H1 (cell line): Measurements from ENCODE around the gene ICAM2. TPM values are rescaled to one million over a fixed set of nuclear protein-coding genes. Genes with fewer than 3 reads are reported as not detected.

Experiments
- CTCF ChIA-PET: fragments of 300-600 bp; sonication (Branson Sonifier 250); formaldehyde crosslinking; loops from one replicate; lab custom pipeline; 2021; ENCODE audit not compliant: partially characterized antibody; lab: Charles Lee
- POLR2A ChIA-PET: fragments of 300-600 bp; sonication (Branson Sonifier 250); formaldehyde crosslinking; loops from one replicate; lab custom pipeline; 2021; ENCODE audit warnings: inconsistent platforms; ENCODE audit not compliant: partially characterized antibody; lab: Charles Lee
- DNase-seq, 2 experiments: peaks; one replicate each; pipeline versions ENCODE4 v3.0.0 to v3.0.0-alpha.2; 2010 to 2022; ENCODE audit warnings: low spot score in 2 of 2, low read depth in 1 of 2, mixed read lengths in 1 of 2
- FAIRE-seq: peaks from 2 replicates; lab custom pipeline; 2011; peaks lifted over from hg19 to GRCh38; lab: Jason Lieb, UNC
- H2AFZ ChIP-seq: 2 replicates; pipeline ENCODE4 v1.8.1; 2012; ENCODE audit warnings: low read length, inconsistent platforms
- H2AK5ac ChIP-seq: 2 replicates; pipeline ENCODE4 v1.6.1; 2013; ENCODE audit warnings: low read depth, low read length
- H2BK120ac ChIP-seq: replicated peaks from 2 replicates; pipeline ENCODE3; 2013; ENCODE audit warnings: low read depth, low read length, inconsistent platforms
- H2BK12ac ChIP-seq: 2 replicates; pipeline ENCODE4 v1.6.1; 2013; ENCODE audit warnings: low read depth, low read length
- H2BK15ac ChIP-seq: 2 replicates; pipeline ENCODE4 v1.6.1; 2013; ENCODE audit warnings: low read length
- H2BK20ac ChIP-seq: 2 replicates; pipeline ENCODE4 v1.6.1; 2013; ENCODE audit warnings: low read length
- H2BK5ac ChIP-seq: 2 replicates; pipeline ENCODE4 v1.6.1; 2013; ENCODE audit warnings: low read depth, low read length
- H3K14ac ChIP-seq: 2 replicates; pipeline ENCODE4 v1.6.1; 2013; ENCODE audit warnings: inconsistent platforms; ENCODE audit not compliant: insufficient read length
- H3K18ac ChIP-seq: 2 replicates; pipeline ENCODE4 v1.6.1; 2013; ENCODE audit warnings: low read length; ENCODE audit errors: extremely low read depth
- H3K23ac ChIP-seq: 2 replicates; pipeline ENCODE4 v1.6.1; 2013; ENCODE audit warnings: inconsistent platforms; ENCODE audit not compliant: insufficient read length
- H3K23me2 ChIP-seq: 2 replicates; pipeline ENCODE4 v1.6.1; 2013; ENCODE audit warnings: low read depth, low read length
- H3K27ac ChIP-seq: 2 replicates; pipeline ENCODE4 v1.6.1; 2011; ENCODE audit warnings: low read depth, low read length, inconsistent platforms
- H3K27me3 ChIP-seq, 4 experiments: replicated peaks in 1 of 4; 1 replicate in 1 of 4; 2 replicates in 3 of 4; pipeline versions ENCODE4 v1.6.1 to v1.8.1; 2011 to 2013; ENCODE audit warnings: low read length in 3 of 4, mild to moderate bottlenecking in 3 of 4, inconsistent platforms in 2 of 4, mixed read lengths in 2 of 4, moderate library complexity in 1 of 4; ENCODE audit not compliant: control insufficient read depth in 3 of 4, insufficient read depth in 3 of 4; ENCODE audit errors: extremely low read depth in 1 of 4
- H3K36me3 ChIP-seq, 4 experiments: 2 replicates each; pipeline versions ENCODE4 v1.6.1 to v1.8.1; 2011 to 2013; ENCODE audit warnings: mild to moderate bottlenecking in 4 of 4, low read length in 3 of 4, moderate library complexity in 2 of 4, control low read depth in 1 of 4, inconsistent platforms in 1 of 4; ENCODE audit not compliant: insufficient read depth in 4 of 4, control insufficient read depth in 2 of 4
- H3K4ac ChIP-seq: replicated peaks from 2 replicates; pipeline ENCODE3; 2013; ENCODE audit warnings: low read length, low read depth, mixed read lengths, inconsistent platforms; ENCODE audit not compliant: insufficient read length
- H3K4me1 ChIP-seq, 4 experiments: replicated peaks in 1 of 4; 1 replicate in 1 of 4; 2 replicates in 3 of 4; pipeline versions ENCODE4 v1.6.1 to v1.8.1; 2011 to 2013; ENCODE audit warnings: low read length in 3 of 4, inconsistent platforms in 2 of 4, mixed read lengths in 1 of 4; ENCODE audit not compliant: insufficient read depth in 4 of 4, control insufficient read depth in 3 of 4
- H3K4me2 ChIP-seq, 2 experiments: 2 replicates each; pipeline versions ENCODE4 v1.6.1 to v1.8.1; 2011 to 2013; ENCODE audit warnings: low read depth in 2 of 2, low read length in 2 of 2, control low read depth in 1 of 2, inconsistent platforms in 1 of 2, mild to moderate bottlenecking in 1 of 2; ENCODE audit not compliant: insufficient read depth in 1 of 2
- H3K4me3 ChIP-seq, 4 experiments: fragments of 200-600, 300-600 bp in 1 of 4; sonication (generic), shearing (Covaris generic), sonication (Bioruptor Twin) in 1 of 4; 2 replicates each; pipeline versions ENCODE4 v1.5.1 to v1.8.1; 2011 to 2016; ENCODE audit warnings: low read length in 4 of 4, low read depth in 3 of 4, control low read depth in 2 of 4, inconsistent platforms in 2 of 4, mild to moderate bottlenecking in 2 of 4, mixed read lengths in 1 of 4, moderate library complexity in 1 of 4; ENCODE audit not compliant: insufficient read depth in 2 of 4; ENCODE audit errors: extremely low read depth in 1 of 4
- H3K56ac ChIP-seq: replicated peaks from 2 replicates; pipeline ENCODE3; 2013; ENCODE audit warnings: low read depth, mild to moderate bottlenecking, mixed read lengths, low read length, inconsistent platforms; ENCODE audit not compliant: insufficient read length
- H3K79me1 ChIP-seq: 2 replicates; pipeline ENCODE4 v1.6.1; 2013; ENCODE audit warnings: low read depth, low read length, control low read depth
- H3K79me2 ChIP-seq, 2 experiments: 2 replicates each; pipeline versions ENCODE4 v1.6.1 to v1.8.1; 2012 to 2013; ENCODE audit warnings: low read length in 2 of 2, mild to moderate bottlenecking in 2 of 2, inconsistent platforms in 1 of 2; ENCODE audit not compliant: insufficient read depth in 2 of 2, control insufficient read depth in 1 of 2
- H3K9ac ChIP-seq, 4 experiments: replicated peaks in 1 of 4; 1 replicate in 1 of 4; 2 replicates in 3 of 4; pipeline versions ENCODE4 v1.6.1 to v1.8.1; 2011 to 2013; ENCODE audit warnings: low read depth in 3 of 4, low read length in 3 of 4, control low read depth in 2 of 4, mild to moderate bottlenecking in 2 of 4, moderate library complexity in 2 of 4, inconsistent platforms in 1 of 4; ENCODE audit errors: extremely low read depth in 1 of 4
- H3K9me3 ChIP-seq, 2 experiments: 2 replicates each; pipeline versions ENCODE4 v1.6.1 to v1.8.1; 2012 to 2013; ENCODE audit warnings: mild to moderate bottlenecking in 2 of 2, moderate library complexity in 2 of 2, control low read depth in 1 of 2, inconsistent platforms in 1 of 2, low read depth in 1 of 2, low read length in 1 of 2, mixed read lengths in 1 of 2; ENCODE audit not compliant: insufficient read depth in 2 of 2
- H4K20me1 ChIP-seq, 2 experiments: replicated peaks in 1 of 2; 2 replicates each; pipeline versions ENCODE3 to v1.8.1; 2011 to 2013; ENCODE audit warnings: inconsistent platforms in 2 of 2, low read length in 2 of 2, mild to moderate bottlenecking in 1 of 2; ENCODE audit not compliant: insufficient read depth in 2 of 2, control insufficient read depth in 1 of 2
- H4K5ac ChIP-seq: 2 replicates; pipeline ENCODE4 v1.6.1; 2013; ENCODE audit warnings: low read length, low read depth, mixed read lengths, inconsistent platforms; ENCODE audit not compliant: insufficient read length
- H4K8ac ChIP-seq: 2 replicates; pipeline ENCODE4 v1.8.0; 2013; ENCODE audit warnings: mild to moderate bottlenecking, moderate library complexity, low read length, inconsistent platforms; ENCODE audit not compliant: insufficient read depth; ENCODE audit errors: extremely low read depth
- H4K91ac ChIP-seq: replicated peaks from 2 replicates; pipeline ENCODE3; 2013; ENCODE audit warnings: low read length, mixed read lengths, inconsistent platforms; ENCODE audit not compliant: insufficient read length
- FOSL1 ChIP-seq: IDR thresholded peaks from 2 replicates; pipeline ENCODE4 v1.6.1; 2011; ENCODE audit warnings: mild to moderate bottlenecking, low read depth, low read length, moderate library complexity; ENCODE audit not compliant: insufficient read depth
- HDAC2 ChIP-seq, 2 experiments: fragments of 300-600 bp in 1 of 2; sonication (generic) in 1 of 2; IDR thresholded peaks; 2 replicates each; pipeline ENCODE4 v1.6.1; 2011 to 2012; ENCODE audit warnings: low read depth in 2 of 2, low read length in 2 of 2, mild to moderate bottlenecking in 2 of 2, moderate library complexity in 2 of 2, borderline replicate concordance in 1 of 2, inconsistent platforms in 1 of 2
- SP4 ChIP-seq: IDR thresholded peaks from 2 replicates; pipeline ENCODE4 v1.6.1; 2012; ENCODE audit warnings: low read length, inconsistent platforms
- TAF1 ChIP-seq: IDR thresholded peaks from 2 replicates; pipeline ENCODE4 v1.6.1; 2011; ENCODE audit warnings: mild to moderate bottlenecking, low read depth, low read length
- TBP ChIP-seq: IDR thresholded peaks from 2 replicates; pipeline ENCODE4 v1.6.1; 2011; ENCODE audit warnings: low read depth, low read length, improper control_type of control experiment
- WGBS, 2 experiments: shearing (Covaris generic) in 1 of 2; methylation state at CpG; one replicate each; pipeline versions ENCODE4 v1.1.6 to v1.1.7; 2013 to 2015; ENCODE audit warnings: low lambda C conversion rate in 2 of 2, mixed read lengths in 2 of 2, inconsistent platforms in 1 of 2, low coverage in 1 of 2, missing lambda C conversion rate in 1 of 2; ENCODE audit not compliant: insufficient replicate concordance in 2 of 2, insufficient coverage in 1 of 2, insufficient read length in 1 of 2; ENCODE audit errors: extremely low coverage in 1 of 2, missing lambda C conversion rate in 1 of 2; 5-methylcytosine and 5-hydroxymethylcytosine counted together
- polyA plus RNA-seq, 7 experiments: library from polyadenylated mRNA; depleted of rRNA in 3 of 7; stranded (reverse) in 5 of 7; unstranded in 2 of 7; fragments of >200 nt in 5 of 7; fragments of 200-250 nt in 2 of 7; gene quantifications; 1 replicate in 5 of 7; 2 replicates in 1 of 7; 4 replicates in 1 of 7; pipeline versions ENCODE4 v1.2.1 to v1.2.3, GENCODE V29; 2011 to 2013; ENCODE audit warnings: missing spikeins in 2 of 7, mixed read lengths in 2 of 7
- total RNA-seq: library from RNA; stranded (reverse); fragmentation: NEBNext Ultra II Directional; extraction: Animal tissue kit (Norgen Biotek cat#: 25700); gene quantifications from 2 replicates; pipeline ENCODE4 v1.2.1, GENCODE V29; 2021
- TF ChIP-seq, protein P1 (sequence below): IDR thresholded peaks from 2 replicates; pipeline ENCODE4 v1.6.1; 2012; ENCODE audit warnings: low read length, inconsistent platforms
- TF ChIP-seq, protein P2 (sequence below): IDR thresholded peaks from 2 replicates; pipeline ENCODE4 v1.6.1; 2012; ENCODE audit warnings: inconsistent platforms

Gene ICAM2
- total and polyA plus RNA-seq, 2 of the 8 experiments (the other 6 are each of a cell fraction or from before 2014, with no cell fraction given), result 0.45 to 0.63 TPM

- H2AK5ac ChIP-seq, result no peak overlapping the region
- peak overlapping the region; percentile 79 to 97 for H3K4me2 ChIP-seq
- H3K14ac ChIP-seq, result peak overlapping the region; percentile 1
- no peaks in the 10 kb centered on the region; a peak in 1 of 8 replicates for H3K36me3 ChIP-seq
- H3K9me3 ChIP-seq, result no peaks in the 10 kb centered on the region
- H3K79me1 ChIP-seq, result 0 out of 2 replicates have a peak, but pooled peaks cover 2% of the 10 kb centered on the region
- no peaks in the 10 kb centered on the region for H3K79me2 ChIP-seq
- peak overlapping the region; percentile 95 for H3K18ac ChIP-seq
- peak overlapping the region; percentile 75 for H2AFZ ChIP-seq
- ChIA-PET POLR2A (interaction anchor here (0.6 to 3.3 kb wide), 10 partner anchors 10 to 1323 kb away, joined by 3 to 19 read pairs (median 4); partner anchors contain the start of gene ERN1), CTCF (interaction anchor here (0.7 to 14.4 kb wide), 9 partner anchors 8 to 171 kb away, joined by 3 to 270 read pairs (median 5); partner anchors contain the start of genes CD79B, CSHL1 and GH1)
- H2BK20ac ChIP-seq, result 0 out of 2 replicates have a peak overlapping the region, but pooled peaks have one; percentile 21
- peak overlapping the region; percentile 37; the same call in 1 of the 2 replicates for H3K27ac ChIP-seq
- H3K4ac ChIP-seq, result peak overlapping the region; percentile 92
- no peak overlapping the region for H3K56ac ChIP-seq
- WGBS, 2 experiments, result 25% methylated on average over 12 of the region's 37 CpGs; no CpG with 5 or more reads in 1 of the 2 experiments
- DNase-seq, result peak; percentile 100
- H2BK120ac ChIP-seq, result peak overlapping the region; percentile 1
- H3K23ac ChIP-seq, result no peak overlapping the region
- peak; percentile 70 for FAIRE-seq
- H3K4me1 ChIP-seq, result peaks cover 0 to 20% (median 9%) of the 10 kb centered on the region in 4 experiments; a peak in 6 of 7 replicates
- H4K20me1 ChIP-seq, result peaks cover 0 to 4% of the 10 kb centered on the region in 2 experiments
- H2BK5ac ChIP-seq, result peak overlapping the region; percentile 91
- peak overlapping the region; percentile 76; the same call in 1 of the 2 replicates for H2BK12ac ChIP-seq
- peak overlapping the region; percentile 69 for H4K5ac ChIP-seq
- peak overlapping the region; percentile 29 to 62 (median 50); a peak in 7 of 8 replicates for H3K4me3 ChIP-seq
- H3K23me2 ChIP-seq, result peaks cover 8% of the 10 kb centered on the region
- peak overlapping the region; percentile 97 for H2BK15ac ChIP-seq
- H4K8ac ChIP-seq, result peak overlapping the region; percentile 30; the same call in 1 of the 2 replicates
- H3K9ac ChIP-seq, result peak overlapping the region in 3 of 4 experiments; percentile 51 to 76 (median 58); a peak in 5 of 7 replicates
- H4K91ac ChIP-seq, result peak overlapping the region; percentile 61
- H3K27me3 ChIP-seq, result no peaks in the 10 kb centered on the region
- TF ChIP-seq SP4, result peak; percentile 72
- no peak for TF ChIP-seq FOSL1
- TF ChIP-seq, protein P1, sequence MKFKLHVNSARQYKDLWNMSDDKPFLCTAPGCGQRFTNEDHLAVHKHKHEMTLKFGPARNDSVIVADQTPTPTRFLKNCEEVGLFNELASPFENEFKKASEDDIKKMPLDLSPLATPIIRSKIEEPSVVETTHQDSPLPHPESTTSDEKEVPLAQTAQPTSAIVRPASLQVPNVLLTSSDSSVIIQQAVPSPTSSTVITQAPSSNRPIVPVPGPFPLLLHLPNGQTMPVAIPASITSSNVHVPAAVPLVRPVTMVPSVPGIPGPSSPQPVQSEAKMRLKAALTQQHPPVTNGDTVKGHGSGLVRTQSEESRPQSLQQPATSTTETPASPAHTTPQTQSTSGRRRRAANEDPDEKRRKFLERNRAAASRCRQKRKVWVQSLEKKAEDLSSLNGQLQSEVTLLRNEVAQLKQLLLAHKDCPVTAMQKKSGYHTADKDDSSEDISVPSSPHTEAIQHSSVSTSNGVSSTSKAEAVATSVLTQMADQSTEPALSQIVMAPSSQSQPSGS, result peak; percentile 32; the same call in 1 of the 2 replicates
- no peak for TF ChIP-seq TBP
- TF ChIP-seq HDAC2 (IDR thresholded peaks at IDR 0.05; ENCODE audit: borderline replicate concordance in 1 of 2, low read depth in 2 of 2, low read length in 2 of 2), result no peak
- TF ChIP-seq, protein P2, sequence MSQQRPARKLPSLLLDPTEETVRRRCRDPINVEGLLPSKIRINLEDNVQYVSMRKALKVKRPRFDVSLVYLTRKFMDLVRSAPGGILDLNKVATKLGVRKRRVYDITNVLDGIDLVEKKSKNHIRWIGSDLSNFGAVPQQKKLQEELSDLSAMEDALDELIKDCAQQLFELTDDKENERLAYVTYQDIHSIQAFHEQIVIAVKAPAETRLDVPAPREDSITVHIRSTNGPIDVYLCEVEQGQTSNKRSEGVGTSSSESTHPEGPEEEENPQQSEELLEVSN, result peak; percentile 34; the same call in 1 of the 2 replicates
- peak; percentile 58; the same call in 1 of the 2 replicates for TF ChIP-seq TAF1
These were observed 58.8 kb downstream of the ICAM2 start for GRCh38 chr17:63961355-63962212.
